ENCODE measurements around the gene COPS7A. TPM values are rescaled to one million over a fixed set of nuclear protein-coding genes. Genes with fewer than 3 reads are reported as not detected.

The COPS7A gene
- total and polyA plus RNA-seq, 9 of the 15 experiments (the other 6 are each of a cell fraction or from before 2014, with no cell fraction given) = 12.7 to 36.0 (median 24.3) TPM

DNA sequence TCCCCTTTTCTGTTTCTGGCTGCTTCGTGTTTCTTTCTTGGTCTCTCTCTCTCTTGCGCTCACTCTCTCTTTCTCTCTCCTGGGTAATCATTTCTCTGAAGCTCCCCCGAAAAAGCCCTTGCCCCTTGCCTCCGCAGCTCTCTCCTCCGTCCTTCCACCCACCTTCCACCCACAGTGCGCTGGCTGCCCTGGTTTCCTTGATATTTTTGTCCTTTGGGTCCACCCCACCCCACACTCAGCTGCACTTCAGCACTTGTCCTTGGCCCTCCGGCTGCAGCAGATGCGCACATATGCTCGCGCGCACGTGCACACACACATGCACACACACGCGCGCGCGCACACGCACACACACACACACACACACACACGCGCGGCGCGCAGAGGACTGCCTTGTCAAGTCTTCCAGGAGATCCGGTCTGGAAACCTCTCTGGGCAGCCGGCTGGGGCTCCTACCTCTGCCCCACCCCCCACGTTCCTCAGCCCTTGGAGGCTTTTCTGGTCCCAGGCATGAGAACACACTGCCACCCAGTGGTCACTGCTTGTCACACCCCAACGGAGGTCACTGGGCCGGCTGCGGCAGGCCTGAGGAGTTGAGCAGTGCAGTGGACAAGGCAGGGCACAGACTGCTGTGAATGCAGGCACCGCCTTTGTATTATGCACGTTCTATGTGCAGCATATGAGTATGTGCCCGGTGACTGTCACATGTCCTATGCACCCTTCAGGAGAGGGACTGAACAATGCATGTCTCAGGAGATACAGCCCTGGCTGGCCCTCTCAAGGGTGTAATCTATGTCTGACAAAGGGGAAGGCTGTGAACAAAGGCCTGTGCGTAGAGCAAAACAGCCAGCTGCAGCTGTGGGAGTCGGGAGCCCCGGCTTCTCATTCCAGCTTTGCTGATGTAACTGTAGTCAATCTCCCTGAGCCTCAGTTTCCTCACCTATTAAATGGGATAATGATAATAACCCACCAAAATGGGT lies 55.0 kb downstream of the COPS7A start (continued):
- TF ChIP-seq, protein P1, sequence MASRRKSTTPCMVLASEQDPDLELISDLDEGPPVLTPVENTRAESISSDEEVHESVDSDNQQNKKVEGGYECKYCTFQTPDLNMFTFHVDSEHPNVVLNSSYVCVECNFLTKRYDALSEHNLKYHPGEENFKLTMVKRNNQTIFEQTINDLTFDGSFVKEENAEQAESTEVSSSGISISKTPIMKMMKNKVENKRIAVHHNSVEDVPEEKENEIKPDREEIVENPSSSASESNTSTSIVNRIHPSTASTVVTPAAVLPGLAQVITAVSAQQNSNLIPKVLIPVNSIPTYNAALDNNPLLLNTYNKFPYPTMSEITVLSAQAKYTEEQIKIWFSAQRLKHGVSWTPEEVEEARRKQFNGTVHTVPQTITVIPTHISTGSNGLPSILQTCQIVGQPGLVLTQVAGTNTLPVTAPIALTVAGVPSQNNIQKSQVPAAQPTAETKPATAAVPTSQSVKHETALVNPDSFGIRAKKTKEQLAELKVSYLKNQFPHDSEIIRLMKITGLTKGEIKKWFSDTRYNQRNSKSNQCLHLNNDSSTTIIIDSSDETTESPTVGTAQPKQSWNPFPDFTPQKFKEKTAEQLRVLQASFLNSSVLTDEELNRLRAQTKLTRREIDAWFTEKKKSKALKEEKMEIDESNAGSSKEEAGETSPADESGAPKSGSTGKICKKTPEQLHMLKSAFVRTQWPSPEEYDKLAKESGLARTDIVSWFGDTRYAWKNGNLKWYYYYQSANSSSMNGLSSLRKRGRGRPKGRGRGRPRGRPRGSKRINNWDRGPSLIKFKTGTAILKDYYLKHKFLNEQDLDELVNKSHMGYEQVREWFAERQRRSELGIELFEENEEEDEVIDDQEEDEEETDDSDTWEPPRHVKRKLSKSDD (conservative IDR thresholded peaks at IDR 0.05; ENCODE audit: low read length) = 0 out of 2 replicates have a peak, but pooled peaks have one; percentile 57
- TF ChIP-seq SMARCE1 (IDR thresholded peaks at IDR 0.05) (peak; percentile 72), HDAC2 (IDR thresholded peaks at IDR 0.05) (0 out of 2 replicates have a peak, but pooled peaks have one; percentile 61), SOX6 (IDR thresholded peaks at IDR 0.05) (peak; percentile 50; the same call in 1 of the 2 replicates), MTA1 (IDR thresholded peaks at IDR 0.05; ENCODE audit: borderline replicate concordance) (peak; percentile 51; the same call in 1 of the 2 replicates), HEY1 (CRISPR knock-in tag; IDR thresholded peaks at IDR 0.05; ENCODE audit: borderline replicate concordance) (no peak), ZSCAN32 (CRISPR knock-in tag; IDR thresholded peaks at IDR 0.05) (no peak), SMC3 (conservative IDR thresholded peaks at IDR 0.05; ENCODE audit: insufficient read depth, low read depth, low read length) (peak; percentile 90), STAT5A (IDR thresholded peaks at IDR 0.05; ENCODE audit: borderline replicate concordance, low read length) (no peak), KLF10 (CRISPR knock-in tag; IDR thresholded peaks at IDR 0.05) (no peak), PHTF2 (CRISPR knock-in tag; IDR thresholded peaks at IDR 0.05) (no peak), SIN3A (IDR thresholded peaks at IDR 0.05; ENCODE audit: borderline replicate concordance in 2 of 2, control insufficient read depth in 1 of 2, low read depth in 2 of 2, low read length in 2 of 2) (peak in 1 of 2 experiments; percentile 30; a peak in 1 of 4 replicates), ZBTB7A (IDR thresholded peaks at IDR 0.05; ENCODE audit: borderline replicate concordance, control insufficient read depth, low read depth, low read length) (no peak), ZNF217 (CRISPR knock-in tag; IDR thresholded peaks at IDR 0.05) (no peak), TCF7 (IDR thresholded peaks at IDR 0.05; ENCODE audit: borderline replicate concordance) (no peak), CTBP1 (IDR thresholded peaks at IDR 0.05; ENCODE audit: borderline replicate concordance) (peak; percentile 74; the same call in 1 of the 2 replicates), COPS2 (conservative IDR thresholded peaks at IDR 0.05) (no peak), MIER1 (IDR thresholded peaks at IDR 0.05; ENCODE audit: low read depth) (no peak), PTTG1 (tag; IDR thresholded peaks at IDR 0.05; ENCODE audit: low read depth) (no peak), KDM4B (IDR thresholded peaks at IDR 0.05; ENCODE audit: borderline replicate concordance in 2 of 2, low read depth in 1 of 2) (no peak), PRMT5 (CRISPR knock-in tag; IDR thresholded peaks at IDR 0.05) (no peak), ZNF408 (CRISPR knock-in tag; IDR thresholded peaks at IDR 0.05; ENCODE audit: low read depth) (no peak), RBM15 (IDR thresholded peaks at IDR 0.05; ENCODE audit: insufficient read depth, low read length) (no peak)
- TF ChIP-seq, protein P2, sequence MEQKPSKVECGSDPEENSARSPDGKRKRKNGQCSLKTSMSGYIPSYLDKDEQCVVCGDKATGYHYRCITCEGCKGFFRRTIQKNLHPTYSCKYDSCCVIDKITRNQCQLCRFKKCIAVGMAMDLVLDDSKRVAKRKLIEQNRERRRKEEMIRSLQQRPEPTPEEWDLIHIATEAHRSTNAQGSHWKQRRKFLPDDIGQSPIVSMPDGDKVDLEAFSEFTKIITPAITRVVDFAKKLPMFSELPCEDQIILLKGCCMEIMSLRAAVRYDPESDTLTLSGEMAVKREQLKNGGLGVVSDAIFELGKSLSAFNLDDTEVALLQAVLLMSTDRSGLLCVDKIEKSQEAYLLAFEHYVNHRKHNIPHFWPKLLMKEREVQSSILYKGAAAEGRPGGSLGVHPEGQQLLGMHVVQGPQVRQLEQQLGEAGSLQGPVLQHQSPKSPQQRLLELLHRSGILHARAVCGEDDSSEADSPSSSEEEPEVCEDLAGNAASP (IDR thresholded peaks at IDR 0.05) = no peak
- TF ChIP-seq, protein P3, sequence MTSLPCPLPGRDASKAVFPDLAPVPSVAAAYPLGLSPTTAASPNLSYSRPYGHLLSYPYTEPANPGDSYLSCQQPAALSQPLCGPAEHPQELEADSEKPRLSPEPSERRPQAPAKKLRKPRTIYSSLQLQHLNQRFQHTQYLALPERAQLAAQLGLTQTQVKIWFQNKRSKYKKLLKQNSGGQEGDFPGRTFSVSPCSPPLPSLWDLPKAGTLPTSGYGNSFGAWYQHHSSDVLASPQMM (CRISPR knock-in tag; IDR thresholded peaks at IDR 0.05) = no peak

Data from K562 (cell line).